GM18507 (cell line): Measurements from ENCODE around the gene USP37.

Experiments used
- DNase-seq: peaks from one replicate; pipeline ENCODE4 v3.0.0; 2011; ENCODE audit warnings: low read depth; ENCODE audit not compliant: insufficient read length; ENCODE audit errors: extremely low spot score
- FAIRE-seq: peaks from 2 replicates; lab custom pipeline; 2011; peaks lifted over from hg19 to GRCh38; lab: Jason Lieb, UNC

The USP37 gene

GRCh38 chr2:218568190-218569037 is at the start of gene USP37, which contains the start of gene CNOT9:
USP37 (minus strand) TSS chr2:218568351; CDS start chr2:218558653, 9,698 bp downstream.
CNOT9 (plus strand) TSS chr2:218568839; CDS start chr2:218568955, 116 bp downstream.
- peak; percentile 97 for FAIRE-seq
- DNase-seq: peak; percentile 94

GRCh38 chr2:218615868-218616315 is 47.7 kb upstream of the USP37 start:
- DNase-seq (no peak), FAIRE-seq (no peak)

- FAIRE-seq (no peak), DNase-seq (no peak)
Measured at GRCh38 chr2:218607436-218608115, 39.4 kb upstream of the USP37 start, which contains the start of gene PLCD4. PLCD4 (plus strand) TSS chr2:218607899; CDS start chr2:218615740, 7,841 bp downstream.

GRCh38 chr2:218605432-218605831 is 37.3 kb upstream of the USP37 start:
- DNase-seq: no peak

GRCh38 chr2:218585541-218585940 is 17.4 kb upstream of the USP37 start:
- DNase-seq (no peak), FAIRE-seq (no peak)

More at GRCh38 chr2:218605432-218605831, 37.3 kb upstream of the USP37 start:
- no peak for FAIRE-seq

- DNase-seq (no peak), FAIRE-seq (peak; percentile 15)
Measured at GRCh38 chr2:218583983-218584850, 16.1 kb upstream of the USP37 start.

GRCh38 chr2:218582076-218582475 is 13.9 kb upstream of the USP37 start:
- FAIRE-seq (no peak), DNase-seq (no peak)

GRCh38 chr2:218578272-218578877 is 10.2 kb upstream of the USP37 start:
- DNase-seq: no peak
- FAIRE-seq: no peak

GRCh38 chr2:218577482-218578220 is 9.5 kb upstream of the USP37 start:
- no peak for DNase-seq
- no peak for FAIRE-seq

GRCh38 chr2:218576854-218577253 is 8.7 kb upstream of the USP37 start:
- FAIRE-seq (no peak), DNase-seq (no peak)

- no peak for DNase-seq
- FAIRE-seq: no peak
Measured at GRCh38 chr2:218570850-218571249, 2.7 kb upstream of the USP37 start.

- DNase-seq (no peak), FAIRE-seq (peak; percentile 64)
Measured at GRCh38 chr2:218569661-218570500, 1.7 kb upstream of the USP37 start.

GRCh38 chr2:218569038-218569431 is 884 bp upstream of the USP37 start:
- peak; percentile 9 for FAIRE-seq
- DNase-seq: peak; percentile 22

GRCh38 chr2:218567797-218568189 is 358 bp downstream of the USP37 start:
- DNase-seq: peak; percentile 32
- peak; percentile 5 for FAIRE-seq

- DNase-seq: no peak
- no peak for FAIRE-seq
Measured at GRCh38 chr2:218566296-218566695, 1.9 kb downstream of the USP37 start.

- FAIRE-seq (no peak), DNase-seq (no peak)
Measured at GRCh38 chr2:218564056-218564455, 4.1 kb downstream of the USP37 start.

GRCh38 chr2:218558986-218559385 is 9.2 kb downstream of the USP37 start:
- DNase-seq (no peak), FAIRE-seq (no peak)

- DNase-seq: no peak
- no peak for FAIRE-seq
Measured at GRCh38 chr2:218557941-218558340, 10.2 kb downstream of the USP37 start.
